Right lobe of liver (tissue), 4 donors: ENCODE measurements around the gene NDUFA7.

ENCODE experiments used
- CTCF ChIP-seq, 4 donors: fragments of 200-600 bp in 3 of 4; fragments of 450-650 bp in 1 of 4; IDR thresholded peaks; one replicate each; pipeline versions ENCODE4 v1.5.1 to v1.8.0; 2016 to 2022; ENCODE audit warnings: antibody characterized with exemption in 4 of 4, mild to moderate bottlenecking in 2 of 4
- POLR2A ChIP-seq: fragments of 450-650 bp; IDR thresholded peaks from one replicate; pipeline ENCODE4 v1.6.1; 2017; ENCODE audit warnings: antibody characterized with exemption, mild to moderate bottlenecking
- donor health status: DM: no; HTN: no; CAD: no.
- donor health status: DM: no; HTN: no; CAD: no.
- donor health status: DM: no; HTN: yes; CAD: no.

- TF ChIP-seq CTCF (IDR thresholded peaks at IDR 0.05) (no peak), POLR2A (no peak)
Measured at GRCh38 chr19:8320564-8321066, 560 bp downstream of the NDUFA7 start.
